ENCODE results near the gene HS6ST3.
"Not testable (repeated sequence)": the region's sequence is repeated elsewhere in the genome, so short reads cannot be mapped to it uniquely, and the experiment has no call there.

HS6ST3 gene

GRCh38 chr13:96444676-96445075, 354.8 kb downstream of the HS6ST3 start:
- DNase-seq (ENCODE audit: low spot score), result no peak

DNA sequence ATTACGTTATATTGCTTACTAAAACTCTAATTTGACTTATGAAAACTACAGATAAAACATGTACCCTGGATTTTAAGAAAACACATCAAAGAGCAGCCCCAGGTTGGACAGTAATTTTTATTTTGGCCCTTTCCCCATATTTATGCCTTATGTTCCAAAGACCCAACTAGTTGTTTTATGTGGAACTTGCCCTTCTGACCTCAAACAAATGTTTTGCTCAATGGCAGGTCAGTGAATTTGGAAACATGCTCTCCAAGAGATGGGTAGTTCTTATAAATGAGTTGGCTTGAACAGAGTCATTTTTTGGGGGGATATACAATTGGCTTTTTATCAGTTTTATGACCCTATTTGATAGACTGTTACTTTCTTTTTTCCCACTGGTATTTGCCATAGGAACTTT, 360.0 kb downstream of the HS6ST3 start:
- no peak for DNase-seq (ENCODE audit: low spot score)

GRCh38 chr13:96450326-96451020, 360.6 kb downstream of the HS6ST3 start:
- no peak for DNase-seq (ENCODE audit: low spot score)

DNA sequence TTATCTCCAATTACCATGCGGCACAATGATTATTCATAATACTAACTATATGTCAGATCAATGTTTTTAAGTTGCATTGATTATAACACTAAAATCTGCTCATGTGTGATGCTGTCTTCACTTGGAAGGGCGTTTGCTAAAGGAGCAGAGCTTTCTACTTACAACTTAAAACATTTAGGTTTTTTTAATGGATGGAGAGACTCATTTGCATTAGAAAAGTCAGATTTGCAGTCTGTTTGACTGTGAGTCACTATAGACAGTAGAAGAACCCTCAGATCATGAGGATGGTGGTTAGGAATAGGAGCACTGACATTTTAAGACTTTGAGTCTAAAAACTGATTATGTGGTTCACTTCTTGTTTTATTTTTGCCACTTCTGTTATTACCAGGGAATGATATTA, 364.6 kb downstream of the HS6ST3 start:
- no peak for DNase-seq (ENCODE audit: low spot score)

DNA sequence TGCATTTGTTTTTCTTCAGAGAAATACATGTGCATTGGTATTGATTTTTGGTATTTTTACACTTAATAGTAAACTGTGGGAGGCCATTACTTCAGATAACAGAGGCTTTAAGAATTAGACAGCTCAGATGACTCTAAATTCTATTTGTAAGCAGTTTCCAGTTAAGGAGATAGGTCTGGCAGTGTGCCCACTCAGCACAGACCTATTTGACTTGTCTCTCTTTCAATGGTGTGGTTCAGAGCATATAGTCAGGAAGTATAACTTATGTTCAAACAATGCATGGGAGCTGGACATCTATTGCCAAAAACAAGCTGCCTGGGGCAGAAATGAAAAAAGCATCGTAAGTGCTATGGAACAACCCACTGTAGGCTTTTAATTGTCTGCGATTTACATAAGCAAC, 370.7 kb downstream of the HS6ST3 start:
- DNase-seq (ENCODE audit: low spot score), result peak; percentile 5

GRCh38 chr13:96473526-96474180, 383.7 kb downstream of the HS6ST3 start:
- peak; percentile 67 for DNase-seq (ENCODE audit: low spot score)

GRCh38 chr13:96474181-96474557, 384.3 kb downstream of the HS6ST3 start:
- DNase-seq (ENCODE audit: low spot score), result peak; percentile 75

DNA sequence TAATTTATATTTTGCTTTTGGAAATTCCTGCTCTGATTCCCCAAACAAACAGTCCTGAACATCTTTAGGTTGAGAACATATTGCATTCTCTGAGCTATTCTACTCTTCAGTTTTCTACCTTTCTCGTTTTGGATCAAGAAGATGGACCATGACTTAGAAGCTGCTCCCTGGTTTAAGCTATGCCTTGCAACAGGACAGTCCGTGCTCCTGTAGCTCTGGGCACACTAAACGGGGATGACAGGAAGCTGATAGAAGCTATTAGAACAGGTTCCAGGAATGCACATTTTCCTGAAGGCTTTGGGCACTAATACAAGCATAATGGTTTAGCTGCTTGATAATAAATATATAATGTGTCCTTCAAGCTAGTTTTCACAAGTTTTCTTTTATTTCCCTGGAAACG, 385.2 kb downstream of the HS6ST3 start:
- DNase-seq (ENCODE audit: low spot score), result no peak

- no peak for DNase-seq (ENCODE audit: low spot score)
Measured at GRCh38 chr13:96481482-96481881, 391.6 kb downstream of the HS6ST3 start.

DNA sequence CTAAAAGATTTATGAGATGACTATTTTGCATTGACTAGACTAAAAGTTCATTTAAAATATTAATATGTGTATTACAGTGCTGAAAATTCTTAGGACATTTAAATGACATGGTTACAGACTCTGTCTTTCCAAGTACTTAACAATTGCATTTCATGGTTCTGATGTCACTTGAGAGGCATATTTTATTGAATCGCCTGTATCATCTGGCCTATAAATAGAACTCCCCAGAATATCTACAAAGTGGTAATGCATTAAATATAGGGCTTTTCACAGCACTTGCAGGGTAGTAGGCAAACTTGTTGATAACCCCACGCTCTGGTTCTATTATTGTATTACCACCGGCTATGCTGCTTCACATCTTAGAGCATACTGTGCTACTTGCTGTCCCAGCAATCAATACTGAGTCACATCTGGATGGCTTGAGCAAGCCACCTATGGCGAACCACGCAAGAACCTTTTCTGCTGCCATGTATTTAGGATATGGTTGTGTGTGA, 400.6 kb downstream of the HS6ST3 start:
- no peak for DNase-seq (ENCODE audit: low spot score)

- DNase-seq (ENCODE audit: low spot score), result no peak
Measured at GRCh38 chr13:96491103-96491502, 401.2 kb downstream of the HS6ST3 start.

DNA sequence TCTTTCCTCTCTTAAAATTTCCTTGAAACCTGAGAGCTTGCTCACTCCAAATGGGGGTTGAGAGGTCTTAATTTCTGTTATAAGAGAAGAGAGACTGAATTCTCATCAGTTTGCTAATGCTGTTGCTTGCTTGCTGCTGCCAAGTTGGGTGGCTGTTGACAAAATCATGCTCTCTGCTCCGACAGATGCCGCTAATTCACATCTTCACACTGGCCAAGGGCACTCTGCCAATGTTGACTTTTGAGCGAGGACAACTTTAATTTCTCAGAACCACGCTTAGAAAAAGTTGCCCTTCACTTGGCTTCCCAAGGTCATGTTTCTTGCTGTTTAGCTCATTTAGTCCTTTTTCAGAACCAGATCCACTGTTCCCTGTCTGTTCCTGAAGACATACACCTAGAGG, 402.9 kb downstream of the HS6ST3 start:
- no peak for DNase-seq (ENCODE audit: low spot score)

DNA sequence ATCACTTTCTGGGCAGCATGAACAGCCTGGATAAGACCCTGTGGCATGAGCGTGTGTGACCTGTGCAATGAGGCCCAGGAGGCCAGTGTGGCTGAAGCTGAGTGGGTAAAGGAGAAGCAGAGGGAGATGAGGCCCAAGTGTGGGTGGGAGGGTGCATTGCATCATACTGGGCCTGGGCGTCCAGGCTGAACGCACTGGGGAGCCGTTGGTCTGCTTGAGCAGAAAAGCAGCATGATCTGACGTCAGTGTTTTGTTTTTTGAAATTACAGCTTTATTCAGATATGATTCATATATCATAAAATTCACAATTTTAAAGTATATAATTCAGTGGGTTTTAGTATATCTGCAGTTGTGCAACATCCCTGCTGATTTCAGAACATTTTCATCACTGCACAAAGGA, 409.7 kb downstream of the HS6ST3 start:
- DNase-seq (ENCODE audit: low spot score), result no peak

DNA sequence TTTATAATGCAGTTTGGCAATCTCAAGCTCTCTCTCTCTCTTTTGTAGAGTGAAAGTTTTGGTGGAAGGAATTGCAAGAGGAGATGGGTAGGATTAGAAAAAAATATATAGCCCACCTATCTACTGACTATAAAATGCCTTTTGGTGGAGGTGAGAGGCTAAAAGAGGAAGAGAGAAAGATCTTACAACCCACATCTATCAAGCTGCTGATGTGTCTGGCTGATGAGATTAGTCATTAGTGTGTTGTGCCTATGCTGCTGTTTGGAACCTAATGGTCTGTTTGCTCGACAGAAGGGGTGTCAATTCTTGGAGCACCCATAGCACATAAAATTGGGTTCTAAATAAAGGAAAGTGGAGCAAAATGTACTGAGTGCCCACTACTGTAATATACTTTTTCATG, 411.0 kb downstream of the HS6ST3 start:
- DNase-seq (ENCODE audit: low spot score), result no peak

- no peak for DNase-seq (ENCODE audit: low spot score)
Measured at GRCh38 chr13:96503481-96503880, 413.6 kb downstream of the HS6ST3 start.

- DNase-seq (ENCODE audit: low spot score), result no peak
Measured at GRCh38 chr13:96511587-96511986, 421.7 kb downstream of the HS6ST3 start.

DNA sequence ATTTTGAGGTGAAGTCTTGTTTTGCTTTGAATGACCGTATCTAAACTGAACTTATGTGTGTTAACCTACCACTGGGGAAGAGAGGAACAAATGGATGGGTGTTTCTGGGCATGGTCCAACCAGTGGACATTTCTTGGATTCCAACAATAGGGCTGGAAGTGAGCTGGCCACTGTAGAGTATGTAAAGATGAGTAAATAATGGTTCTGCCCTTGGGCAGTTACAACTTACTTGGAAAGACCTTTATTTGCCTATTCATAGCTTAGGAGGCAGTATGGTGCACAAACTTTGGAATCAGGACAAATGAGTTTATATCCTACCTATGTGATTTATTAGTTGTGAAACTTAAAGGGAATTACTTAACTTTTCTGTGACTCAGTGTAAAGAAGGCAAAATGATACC, 429.5 kb downstream of the HS6ST3 start:
- no peak for DNase-seq (ENCODE audit: low spot score)

GRCh38 chr13:96524398-96525020, 434.6 kb downstream of the HS6ST3 start:
- DNase-seq (ENCODE audit: low spot score), result not testable (repeated sequence)

GRCh38 chr13:96525715-96526114, 435.8 kb downstream of the HS6ST3 start:
- no peak for DNase-seq (ENCODE audit: low spot score)

GRCh38 chr13:96527497-96527896, 437.6 kb downstream of the HS6ST3 start:
- no peak for DNase-seq (ENCODE audit: low spot score)

- DNase-seq (ENCODE audit: low spot score), result no peak
Measured at GRCh38 chr13:96532804-96533203, 442.9 kb downstream of the HS6ST3 start.

DNA sequence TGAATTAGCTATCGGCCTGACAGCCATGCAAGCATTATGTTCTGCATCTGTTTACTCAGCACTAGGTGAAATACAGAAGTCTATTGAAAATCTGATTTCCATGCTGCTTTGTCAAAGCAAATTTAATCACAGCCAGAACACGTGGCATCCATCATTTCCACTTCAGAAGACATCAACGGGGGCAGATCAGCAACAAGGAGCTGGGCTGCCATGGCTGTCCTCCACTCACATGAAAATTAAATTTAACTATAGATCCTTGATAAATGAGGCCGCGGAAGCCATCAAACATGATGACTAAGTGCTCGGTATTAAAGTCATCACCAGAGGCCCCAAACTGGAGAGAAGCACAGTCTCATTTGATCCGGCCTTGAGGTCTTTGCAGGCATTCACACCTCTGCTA, 443.5 kb downstream of the HS6ST3 start:
- DNase-seq (ENCODE audit: low spot score), result no peak

DNA sequence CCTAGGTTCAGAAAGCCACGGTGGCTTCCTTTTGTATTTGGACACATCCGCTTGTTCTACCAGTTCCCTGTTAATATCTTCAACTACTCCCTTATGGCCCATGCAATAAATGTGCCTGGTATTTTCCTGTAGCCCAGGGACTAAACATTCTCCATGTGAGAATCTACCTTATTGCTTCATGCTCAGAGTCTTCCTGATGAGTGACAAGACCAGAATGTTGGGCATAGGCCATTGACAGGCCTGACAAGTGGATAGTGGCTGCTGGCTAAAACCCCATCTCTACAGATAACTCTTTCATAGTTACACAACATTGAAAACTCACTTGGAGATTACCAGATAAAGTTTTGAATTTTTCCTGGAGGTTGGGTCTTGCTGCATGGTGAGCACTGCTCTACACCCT, 449.9 kb downstream of the HS6ST3 start:
- no peak for DNase-seq (ENCODE audit: low spot score)
